HCT116 (cell line): ENCODE results near the gene PEX26. TPM values are rescaled to one million over a fixed set of nuclear protein-coding genes. Genes with fewer than 3 reads are reported as not detected.

ENCODE experiments used
- ATAC-seq: fragments of 200-7000 bp; cut with Tn5 transposase; 2 replicates; pipeline ENCODE4 v1.9.1; 2020; ENCODE audit warnings: mild to moderate bottlenecking, moderate library complexity
- BruUV-seq: library from RNA; stranded (reverse); fragments of 400-500 nt; replicated peaks from 2 replicates; lab custom pipeline; 2021; lab: Mats Ljungman, UMichigan
- CTCF ChIA-PET: fragments of 300-600 bp; sonication (Branson Sonifier 250); formaldehyde crosslinking; loops from one replicate; lab custom pipeline; 2021; ENCODE audit warnings: antibody characterized with exemption; lab: Charles Lee
- POLR2A ChIA-PET: fragments of 300-600, 350-600 bp; sonication (Branson Sonifier 250); formaldehyde crosslinking; loops from one replicate; lab custom pipeline; 2021; ENCODE audit warnings: antibody characterized with exemption; lab: Charles Lee
- RAD21 ChIA-PET, 2 experiments: fragments of 300-600 bp; sonication (Branson Sonifier 250); formaldehyde crosslinking; loops; one replicate each; lab custom pipeline; 2023; ENCODE audit warnings: low total read pairs in 2 of 2; ENCODE audit not compliant: uncharacterized antibody in 2 of 2, unreplicated experiment in 2 of 2, low non-redundant PET in 1 of 2; lab: Charles Lee
- DNase-seq: peaks from one replicate; pipeline ENCODE4 v3.0.0-alpha.2; 2010; ENCODE audit warnings: low read depth, low spot score
- H2AFZ ChIP-seq: fragments of 200-600 bp; shearing (Covaris generic), sonication (generic); 2 replicates; pipeline ENCODE4 v1.6.1; 2017; ENCODE audit warnings: low read depth, mixed run types, mixed read lengths, antibody characterized with exemption, low read length; ENCODE audit not compliant: poor library complexity, severe bottlenecking
- H3K27ac ChIP-seq: 2 replicates; pipeline ENCODE4 v1.5.1; 2012; ENCODE audit warnings: low read depth, low read length
- H3K27me3 ChIP-seq: fragments of 200-600 bp; sonication (generic); 2 replicates; pipeline ENCODE4 v1.6.1; 2016; ENCODE audit warnings: mixed run types, low read length, mixed read lengths; ENCODE audit not compliant: insufficient read depth
- H3K36me3 ChIP-seq, 2 experiments: fragments of 200-500 bp in 1 of 2; fragments of 200-600 bp in 1 of 2; sonication (Bioruptor generic) in 1 of 2; sonication (generic) in 1 of 2; 2 replicates each; pipeline versions ENCODE4 v1.5.1 to v1.6.1; 2014 to 2016; ENCODE audit warnings: low read length in 2 of 2, inconsistent platforms in 1 of 2, mixed read lengths in 1 of 2, mixed run types in 1 of 2; ENCODE audit not compliant: insufficient read depth in 2 of 2, control insufficient read depth in 1 of 2
- H3K4me1 ChIP-seq, 2 experiments: fragments of 200-600 bp in 1 of 2; sonication (generic) in 1 of 2; 2 replicates each; pipeline versions ENCODE4 v1.5.1 to v1.6.1; 2012 to 2017; ENCODE audit warnings: low read length in 2 of 2, inconsistent platforms in 1 of 2, mild to moderate bottlenecking in 1 of 2, mixed read lengths in 1 of 2, mixed run types in 1 of 2, moderate library complexity in 1 of 2; ENCODE audit not compliant: insufficient read depth in 2 of 2, control insufficient read depth in 1 of 2
- H3K4me2 ChIP-seq: fragments of 200-600 bp; sonication (generic); 2 replicates; pipeline ENCODE4 v1.6.1; 2017; ENCODE audit warnings: mixed run types, low read length, mixed read lengths
- H3K4me3 ChIP-seq, 2 experiments: fragments of 200-600 bp in 1 of 2; sonication (generic) in 1 of 2; replicated peaks in 1 of 2; 2 replicates each; pipeline ENCODE4 v1.5.1; 2011 to 2016; ENCODE audit warnings: low read length in 2 of 2, control low read depth in 1 of 2, low read depth in 1 of 2, mild to moderate bottlenecking in 1 of 2, mixed read lengths in 1 of 2, mixed run types in 1 of 2
- H3K79me2 ChIP-seq: fragments of 200-600 bp; sonication (generic); 2 replicates; pipeline ENCODE4 v1.6.1; 2017; ENCODE audit warnings: mild to moderate bottlenecking, mixed run types, low read length, moderate library complexity, mixed read lengths; ENCODE audit not compliant: insufficient read depth
- H3K9ac ChIP-seq: fragments of 200-600 bp; sonication (generic); 2 replicates; pipeline ENCODE4 v1.6.1; 2016; ENCODE audit warnings: low read length, mixed read lengths
- H3K9me2 ChIP-seq: fragments of 200-600 bp; sonication (generic), shearing (Covaris generic); 2 replicates; pipeline ENCODE4 v1.6.1; 2017; ENCODE audit warnings: mixed run types, mild to moderate bottlenecking, moderate library complexity; ENCODE audit not compliant: insufficient read depth
- H3K9me3 ChIP-seq, 2 experiments: fragments of 200-500 bp in 1 of 2; fragments of 200-600 bp in 1 of 2; sonication (Bioruptor generic) in 1 of 2; sonication (generic) in 1 of 2; 2 replicates each; pipeline ENCODE4 v1.6.1; 2014 to 2017; ENCODE audit warnings: low read length in 2 of 2, mixed read lengths in 2 of 2, inconsistent platforms in 1 of 2, low read depth in 1 of 2, mild to moderate bottlenecking in 1 of 2, mixed run types in 1 of 2, moderate library complexity in 1 of 2; ENCODE audit not compliant: control insufficient read depth in 1 of 2, insufficient read depth in 1 of 2
- H4K20me1 ChIP-seq: fragments of 200-600 bp; sonication (generic), shearing (Covaris generic); 2 replicates; pipeline ENCODE4 v1.6.1; 2017; ENCODE audit warnings: mixed run types, mild to moderate bottlenecking, moderate library complexity; ENCODE audit not compliant: insufficient read depth
- CEBPB ChIP-seq: IDR thresholded peaks from 2 replicates; pipeline ENCODE4 v1.6.1; 2012; ENCODE audit warnings: low read depth
- EGR1 ChIP-seq: IDR thresholded peaks from 2 replicates; pipeline ENCODE4 v1.6.1; 2012; ENCODE audit warnings: low read depth
- JUND ChIP-seq: IDR thresholded peaks from 2 replicates; pipeline ENCODE4 v1.6.1; 2012
- POLR2A ChIP-seq: IDR thresholded peaks from 2 replicates; pipeline ENCODE4 v1.7.0; 2011; ENCODE audit warnings: borderline replicate concordance; ENCODE audit not compliant: insufficient read depth, insufficient read length; ENCODE audit errors: extremely low read depth
- RAD21 ChIP-seq: IDR thresholded peaks from 2 replicates; pipeline ENCODE4 v1.6.1; 2012; ENCODE audit warnings: low read depth, mild to moderate bottlenecking
- SP1 ChIP-seq: IDR thresholded peaks from 2 replicates; pipeline ENCODE4 v1.6.1; 2012; ENCODE audit warnings: low read depth
- TCF7L2 ChIP-seq: IDR thresholded peaks from 2 replicates; pipeline ENCODE4 v1.7.0; 2011; ENCODE audit warnings: borderline replicate concordance, inconsistent platforms; ENCODE audit not compliant: insufficient read depth, insufficient read length; ENCODE audit errors: extremely low read depth
- YY1 ChIP-seq: IDR thresholded peaks from 2 replicates; pipeline ENCODE4 v1.6.1; 2011; ENCODE audit warnings: low read length, low read depth, moderate library complexity, mild to moderate bottlenecking; ENCODE audit not compliant: insufficient replicate concordance; ENCODE audit errors: extremely low read depth
- ZFX ChIP-seq: fragments of 450-650 bp; IDR thresholded peaks from 2 replicates; pipeline ENCODE4 v1.6.1; 2017
- ZNF274 ChIP-seq: fragments of 200-500 bp; sonication (Bioruptor generic); IDR thresholded peaks from 2 replicates; pipeline ENCODE4 v1.6.1; 2014; ENCODE audit warnings: mild to moderate bottlenecking, low read depth, low read length, inconsistent platforms
- intact Hi-C: fragments of 100-400 bp; cut with micrococcal nuclease; formaldehyde crosslinking; loops from 2 replicates; pipeline ENCODE4 v1.10.0; 2022
- total RNA-seq: library from RNA; stranded (reverse); gene quantifications from one replicate; pipeline ENCODE4 v1.2.1, GENCODE V29; 2021; ENCODE audit not compliant: unreplicated experiment
- TF ChIP-seq, protein P1 (sequence below): IDR thresholded peaks from 2 replicates; pipeline ENCODE4 v1.6.1; 2011; ENCODE audit warnings: mild to moderate bottlenecking, low read length, moderate library complexity; ENCODE audit not compliant: insufficient replicate concordance; ENCODE audit errors: extremely low read depth
- TF ChIP-seq, protein P2 (sequence below): IDR thresholded peaks from 2 replicates; pipeline ENCODE4 v1.6.1; 2012; ENCODE audit warnings: low read depth

Gene PEX26
- total RNA-seq, 1 experiment from 2014 or later = 26.4 TPM

DNA sequence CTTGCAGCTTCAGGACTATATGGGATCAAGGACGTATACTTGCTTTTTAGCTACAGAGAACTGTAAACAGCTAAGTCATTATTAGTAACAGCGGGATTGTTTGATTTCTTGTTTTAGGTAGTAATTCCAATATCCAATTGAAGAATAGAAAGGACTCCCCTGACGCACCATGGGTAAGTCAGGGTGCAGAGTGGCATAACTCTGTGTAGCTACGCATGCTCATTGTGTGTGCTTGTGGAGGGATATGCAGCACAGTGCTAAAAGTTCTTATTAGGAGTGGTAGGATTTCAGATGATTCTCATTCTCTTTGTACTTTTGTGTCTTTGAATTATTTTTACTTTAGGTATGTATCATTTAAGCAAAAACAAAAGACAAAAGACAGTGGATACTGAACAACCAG is 7.7 kb upstream of the PEX26 start:
- ChIA-PET CTCF (no interaction called here), POLR2A (no interaction called here), RAD21 (no interaction called here)
- no peak overlapping the region for H2AFZ ChIP-seq
- no peak for DNase-seq
- intact Hi-C loops = no loop called here
- no peaks in the 10 kb centered on the region for H3K36me3 ChIP-seq
- no peak overlapping the region for H3K9ac ChIP-seq
- H3K27ac ChIP-seq = no peak overlapping the region
- H3K9me2 ChIP-seq = no peaks in the 10 kb centered on the region
- no TSS peak for BruUV-seq
- no peaks in the 10 kb centered on the region; the same call in 1 of the 2 replicates for H3K27me3 ChIP-seq
- H4K20me1 ChIP-seq = no peaks in the 10 kb centered on the region
- H3K4me2 ChIP-seq = no peak overlapping the region
- no peaks in the 10 kb centered on the region for H3K79me2 ChIP-seq
- H3K4me3 ChIP-seq = no peak overlapping the region
- H3K9me3 ChIP-seq = no peaks in the 10 kb centered on the region
- no peak for ATAC-seq
- no peaks in the 10 kb centered on the region for H3K4me1 ChIP-seq
- TF ChIP-seq JUND (no peak), EGR1 (no peak), TCF7L2 (no peak), ZNF274 (no peak), POLR2A (no peak), CEBPB (no peak), SP1 (no peak), ZFX (no peak), RAD21 (no peak), YY1 (no peak)
- TF ChIP-seq, protein P1, sequence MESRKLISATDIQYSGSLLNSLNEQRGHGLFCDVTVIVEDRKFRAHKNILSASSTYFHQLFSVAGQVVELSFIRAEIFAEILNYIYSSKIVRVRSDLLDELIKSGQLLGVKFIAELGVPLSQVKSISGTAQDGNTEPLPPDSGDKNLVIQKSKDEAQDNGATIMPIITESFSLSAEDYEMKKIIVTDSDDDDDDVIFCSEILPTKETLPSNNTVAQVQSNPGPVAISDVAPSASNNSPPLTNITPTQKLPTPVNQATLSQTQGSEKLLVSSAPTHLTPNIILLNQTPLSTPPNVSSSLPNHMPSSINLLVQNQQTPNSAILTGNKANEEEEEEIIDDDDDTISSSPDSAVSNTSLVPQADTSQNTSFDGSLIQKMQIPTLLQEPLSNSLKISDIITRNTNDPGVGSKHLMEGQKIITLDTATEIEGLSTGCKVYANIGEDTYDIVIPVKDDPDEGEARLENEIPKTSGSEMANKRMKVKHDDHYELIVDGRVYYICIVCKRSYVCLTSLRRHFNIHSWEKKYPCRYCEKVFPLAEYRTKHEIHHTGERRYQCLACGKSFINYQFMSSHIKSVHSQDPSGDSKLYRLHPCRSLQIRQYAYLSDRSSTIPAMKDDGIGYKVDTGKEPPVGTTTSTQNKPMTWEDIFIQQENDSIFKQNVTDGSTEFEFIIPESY = no peak
- TF ChIP-seq, protein P2, sequence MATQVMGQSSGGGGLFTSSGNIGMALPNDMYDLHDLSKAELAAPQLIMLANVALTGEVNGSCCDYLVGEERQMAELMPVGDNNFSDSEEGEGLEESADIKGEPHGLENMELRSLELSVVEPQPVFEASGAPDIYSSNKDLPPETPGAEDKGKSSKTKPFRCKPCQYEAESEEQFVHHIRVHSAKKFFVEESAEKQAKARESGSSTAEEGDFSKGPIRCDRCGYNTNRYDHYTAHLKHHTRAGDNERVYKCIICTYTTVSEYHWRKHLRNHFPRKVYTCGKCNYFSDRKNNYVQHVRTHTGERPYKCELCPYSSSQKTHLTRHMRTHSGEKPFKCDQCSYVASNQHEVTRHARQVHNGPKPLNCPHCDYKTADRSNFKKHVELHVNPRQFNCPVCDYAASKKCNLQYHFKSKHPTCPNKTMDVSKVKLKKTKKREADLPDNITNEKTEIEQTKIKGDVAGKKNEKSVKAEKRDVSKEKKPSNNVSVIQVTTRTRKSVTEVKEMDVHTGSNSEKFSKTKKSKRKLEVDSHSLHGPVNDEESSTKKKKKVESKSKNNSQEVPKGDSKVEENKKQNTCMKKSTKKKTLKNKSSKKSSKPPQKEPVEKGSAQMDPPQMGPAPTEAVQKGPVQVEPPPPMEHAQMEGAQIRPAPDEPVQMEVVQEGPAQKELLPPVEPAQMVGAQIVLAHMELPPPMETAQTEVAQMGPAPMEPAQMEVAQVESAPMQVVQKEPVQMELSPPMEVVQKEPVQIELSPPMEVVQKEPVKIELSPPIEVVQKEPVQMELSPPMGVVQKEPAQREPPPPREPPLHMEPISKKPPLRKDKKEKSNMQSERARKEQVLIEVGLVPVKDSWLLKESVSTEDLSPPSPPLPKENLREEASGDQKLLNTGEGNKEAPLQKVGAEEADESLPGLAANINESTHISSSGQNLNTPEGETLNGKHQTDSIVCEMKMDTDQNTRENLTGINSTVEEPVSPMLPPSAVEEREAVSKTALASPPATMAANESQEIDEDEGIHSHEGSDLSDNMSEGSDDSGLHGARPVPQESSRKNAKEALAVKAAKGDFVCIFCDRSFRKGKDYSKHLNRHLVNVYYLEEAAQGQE = no peak
